SK-MEL-5 (cell line): ENCODE measurements around the gene THSD7A. TPM values are rescaled to one million over a fixed set of nuclear protein-coding genes. Genes with fewer than 3 reads are reported as not detected.

Source experiments
- DNase-seq: peaks from one replicate; pipeline ENCODE4 v3.0.0-alpha.2; 2016; ENCODE audit warnings: low read depth, low spot score
- in situ Hi-C: cut with HindIII; loops from 2 replicates; pipeline ENCODE4 v1.10.0; 2016; ENCODE audit warnings: low sequenced_read_pairs, high pct_unique_total_duplicates, low pct_unique_long_range_greater_than_20kb
- total RNA-seq: library from RNA; depleted of rRNA; stranded (reverse); fragments of >200 nt; shearing (Covaris generic); gene quantifications from 2 replicates; pipeline ENCODE4 v1.2.3, GENCODE V29; 2014

The THSD7A gene
- total RNA-seq, 1 experiment from 2014 or later: 0.45 TPM

DNA sequence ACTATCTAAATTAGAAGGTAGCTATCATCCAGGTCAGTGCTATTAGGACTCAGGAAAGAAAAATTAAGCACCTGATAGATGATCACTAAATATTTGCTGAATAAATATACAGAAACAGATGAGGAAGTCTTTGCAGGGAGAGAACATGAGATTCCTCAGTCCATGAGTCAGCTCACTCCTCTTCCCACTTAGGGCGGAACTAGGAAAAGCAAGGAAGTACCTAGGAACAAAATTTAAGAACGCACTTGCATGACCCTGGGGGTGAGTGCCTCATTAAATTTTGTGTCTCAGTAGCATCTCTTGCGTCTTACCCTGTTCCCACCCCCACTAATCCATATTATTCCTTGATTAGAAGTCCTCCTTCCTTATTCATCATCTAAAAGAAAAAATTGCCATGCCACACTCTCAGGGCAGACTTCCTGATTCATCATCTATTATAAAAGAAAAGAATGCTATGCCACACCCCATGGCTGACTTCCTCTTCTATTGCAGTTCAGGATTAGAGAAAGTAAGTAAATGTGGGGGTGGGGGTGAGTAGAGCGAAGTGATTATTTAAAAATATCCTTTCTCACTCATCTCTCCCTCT lies 208.8 kb downstream of the THSD7A start:
- no peak for DNase-seq
- in situ Hi-C loops: no loop called here

DNA sequence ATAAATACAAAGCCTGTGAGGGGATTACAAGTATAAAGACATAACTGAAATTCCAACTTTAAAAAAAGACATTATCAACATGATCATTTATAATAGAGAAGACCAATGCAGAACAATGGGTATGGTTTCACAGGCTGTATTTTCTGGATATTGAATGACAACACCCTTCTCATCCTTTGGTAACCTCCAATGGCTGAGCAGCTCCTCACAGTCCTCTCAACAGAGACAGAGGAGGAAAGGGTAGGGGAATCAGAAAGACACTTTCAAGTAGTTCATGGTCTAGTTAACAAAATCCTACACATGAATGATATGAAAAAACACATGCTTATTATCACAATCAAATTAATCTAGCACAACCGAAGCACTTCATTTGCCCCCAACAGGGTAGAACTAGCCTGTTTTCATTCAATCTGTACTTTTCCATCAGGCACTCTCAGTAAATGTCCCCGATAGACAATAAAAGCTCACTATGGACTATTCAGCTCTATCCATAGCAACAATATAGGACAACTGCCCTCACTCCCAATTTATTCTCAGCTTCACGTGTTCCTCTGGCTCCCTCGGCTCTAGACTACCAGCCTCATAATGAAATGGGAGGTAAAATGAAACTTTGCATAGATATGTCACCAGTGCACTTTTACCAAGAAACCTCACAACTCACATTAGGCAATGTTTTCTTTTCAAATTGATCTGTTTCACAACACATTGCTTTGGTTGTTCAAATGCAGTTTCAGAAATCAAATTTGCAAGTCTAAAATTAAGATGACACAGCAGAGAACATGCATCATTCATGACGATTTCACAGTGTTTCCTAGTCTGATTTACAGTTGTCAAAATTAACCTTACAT lies 211.4 kb downstream of the THSD7A start:
- DNase-seq: no peak
- in situ Hi-C loops: no loop called here

DNA sequence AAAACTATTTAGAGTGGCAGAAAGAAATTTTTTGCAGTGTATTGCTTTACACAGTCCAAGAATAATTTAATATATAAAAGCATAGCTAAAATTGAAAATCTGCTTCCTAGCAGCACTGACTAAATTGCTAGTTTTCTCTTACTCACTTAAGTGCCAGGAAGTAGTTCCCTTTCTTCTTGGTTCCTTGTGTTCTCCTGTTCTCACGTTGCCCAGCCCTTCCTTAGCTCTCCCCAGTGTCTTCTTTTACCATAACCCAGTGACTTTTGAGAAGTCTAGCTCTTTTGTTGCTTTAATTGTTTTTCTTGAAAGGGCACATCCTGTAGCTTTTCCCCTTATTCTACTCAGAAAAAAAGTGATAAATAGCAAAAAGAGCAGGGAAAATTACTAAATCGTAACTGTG lies 215.5 kb downstream of the THSD7A start:
- in situ Hi-C loops: no loop called here
- no peak for DNase-seq

DNA sequence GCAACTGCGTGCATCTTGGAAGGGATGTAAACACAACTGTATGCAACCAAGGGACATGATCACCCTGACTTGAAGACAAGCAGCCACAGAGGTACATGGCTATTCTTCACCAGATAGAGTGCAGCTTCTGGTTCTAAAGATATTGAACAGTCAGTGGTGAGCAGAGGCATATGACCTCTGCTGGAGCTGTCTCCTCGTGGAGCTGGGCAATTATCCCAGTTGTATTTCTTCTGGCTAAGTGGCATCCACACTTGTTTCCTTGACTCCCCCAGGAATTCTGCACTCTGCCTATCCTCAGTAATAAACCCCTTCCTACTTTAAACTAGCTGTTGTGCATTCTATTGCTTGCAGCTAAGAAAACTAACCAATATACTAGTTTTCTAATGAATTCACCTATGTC lies 216.8 kb downstream of the THSD7A start:
- no peak for DNase-seq
- in situ Hi-C loops: no loop called here

DNA sequence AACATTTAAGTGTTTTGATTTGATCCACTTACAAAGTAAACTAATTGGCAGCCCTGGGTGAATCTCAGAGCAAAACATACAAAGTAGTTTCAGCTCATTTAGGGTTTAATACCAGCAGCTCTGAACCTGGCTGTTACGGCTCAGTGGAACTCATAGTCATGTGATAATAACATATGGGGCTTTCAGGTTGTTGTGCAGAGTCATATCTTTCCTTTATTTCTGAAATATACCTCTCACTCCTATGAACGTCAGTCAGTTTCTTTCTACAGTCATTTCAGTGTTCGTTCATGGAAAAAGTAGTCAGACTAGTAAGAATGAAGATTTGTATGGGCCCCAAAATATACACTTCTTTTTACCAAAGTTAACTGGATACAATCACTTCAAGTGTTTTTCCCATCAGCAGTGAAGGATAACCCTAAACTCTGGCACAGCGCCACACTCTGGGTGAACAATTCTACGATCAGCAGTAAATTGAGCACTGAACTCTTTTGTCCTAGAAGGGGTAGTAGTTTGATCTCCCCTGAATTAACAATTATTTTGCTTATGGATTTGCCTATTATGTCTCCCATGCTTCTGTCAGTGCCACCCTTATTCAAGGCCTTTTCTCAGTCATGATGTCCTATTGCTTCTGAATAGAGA lies 218.6 kb downstream of the THSD7A start:
- peak; percentile 47 for DNase-seq
- in situ Hi-C loops: no loop called here

DNA sequence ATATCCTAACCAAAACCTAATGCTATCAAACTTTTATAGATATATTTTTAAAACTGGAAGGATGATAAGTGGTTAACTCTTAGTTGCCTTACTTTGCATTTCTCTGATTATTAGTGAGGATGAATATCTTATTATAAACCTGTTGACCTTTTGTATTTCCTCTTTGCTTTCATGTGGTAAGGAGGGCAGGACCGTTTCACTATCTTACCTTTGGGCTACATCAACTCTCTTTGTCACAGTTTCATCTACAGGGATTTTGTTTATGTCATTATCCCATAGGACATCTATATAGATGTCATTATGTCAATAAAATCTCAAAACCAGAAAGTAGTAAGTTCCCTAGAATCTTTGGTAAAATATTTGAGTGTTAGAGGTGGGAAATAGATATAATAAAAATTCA lies 219.3 kb downstream of the THSD7A start:
- in situ Hi-C loops: no loop called here
- no peak for DNase-seq

DNA sequence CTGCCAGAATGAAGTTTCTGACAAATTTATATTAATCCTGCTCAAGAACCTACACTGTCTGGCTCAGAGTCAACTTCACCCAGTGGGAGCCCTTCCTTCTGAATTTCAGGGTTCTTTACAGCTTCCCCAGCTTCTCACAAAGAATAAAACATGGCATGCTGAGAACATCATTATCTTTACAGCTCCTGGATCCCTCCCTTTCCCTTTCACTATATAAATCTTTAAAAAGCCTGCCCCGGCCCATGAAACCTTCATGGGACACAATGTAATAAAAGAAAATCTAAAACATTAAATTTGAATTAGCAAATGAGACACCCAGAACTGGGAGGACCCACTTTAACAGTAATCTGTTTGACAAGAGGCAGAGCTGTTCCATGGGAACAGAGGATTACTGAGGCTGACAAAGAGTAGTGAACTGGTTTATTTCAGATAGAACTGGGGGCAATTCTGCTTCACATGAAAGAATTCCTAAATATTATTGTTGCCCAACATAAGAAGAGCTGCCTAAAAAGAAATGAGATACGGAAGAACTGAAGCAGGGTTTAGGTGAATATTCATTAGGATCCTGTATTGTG lies 222.8 kb downstream of the THSD7A start:
- DNase-seq: no peak
- in situ Hi-C loops: no loop called here

DNA sequence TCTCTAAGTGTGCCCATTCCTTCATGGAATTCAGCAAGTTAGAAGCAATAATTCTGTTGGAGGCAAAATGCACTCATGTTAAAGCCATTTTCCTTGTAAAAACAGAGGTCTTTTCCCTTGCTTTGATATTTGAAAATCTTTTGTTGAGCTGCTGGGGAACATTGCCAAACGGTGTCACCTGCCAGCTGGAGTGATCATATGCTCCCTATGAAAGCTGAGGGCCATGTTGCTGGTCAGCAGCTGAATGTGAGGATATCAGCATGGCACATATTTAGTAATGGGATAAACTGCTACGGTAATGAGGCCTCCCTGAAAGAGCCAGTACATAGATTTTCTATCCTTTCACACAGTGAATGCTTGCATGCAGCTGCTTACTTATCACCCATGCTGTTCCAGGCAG lies 224.3 kb downstream of the THSD7A start:
- in situ Hi-C loops: no loop called here

DNA sequence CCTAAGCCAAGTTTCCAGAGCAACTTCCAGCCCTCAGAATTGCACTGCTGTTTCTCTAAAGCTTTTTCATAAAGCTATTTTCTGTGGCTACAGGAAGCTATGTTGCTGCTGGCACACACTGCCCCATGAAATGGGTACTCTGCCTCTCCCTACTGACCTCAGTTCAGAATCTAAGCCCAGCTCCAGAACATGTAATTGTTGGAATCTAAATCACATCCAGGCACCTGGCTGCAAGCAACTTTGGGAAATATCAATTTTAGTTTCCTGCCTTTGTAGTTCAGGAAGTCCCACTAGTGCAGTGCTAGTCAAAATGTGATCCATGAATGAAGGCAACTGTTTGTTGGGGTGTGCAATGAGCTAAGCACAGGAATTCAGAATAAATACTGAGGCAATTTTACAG lies 226.2 kb downstream of the THSD7A start:
- in situ Hi-C loops: no loop called here
- no peak for DNase-seq

More for the DNA sequence above, 224.3 kb downstream of the THSD7A start:
- DNase-seq: no peak

DNA sequence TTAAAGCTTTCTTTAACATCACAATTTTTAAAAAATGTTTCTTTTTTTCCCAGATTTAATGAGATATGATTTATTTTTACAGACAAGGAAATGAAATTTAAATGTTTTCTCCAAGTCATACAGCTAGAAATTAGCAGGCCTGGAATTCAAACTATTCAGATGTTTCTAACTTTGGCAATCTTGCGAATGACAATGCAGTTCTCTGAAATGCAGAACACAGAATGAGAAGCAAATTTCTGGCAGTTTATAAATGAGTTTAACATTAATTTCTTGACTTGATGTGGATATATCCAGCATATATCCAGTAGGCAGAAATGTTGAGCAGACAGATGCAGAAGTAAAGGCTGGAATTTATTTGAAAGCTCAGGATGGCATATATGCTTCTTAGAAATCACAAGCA lies 227.5 kb downstream of the THSD7A start:
- DNase-seq: no peak
- in situ Hi-C loops: no loop called here

DNA sequence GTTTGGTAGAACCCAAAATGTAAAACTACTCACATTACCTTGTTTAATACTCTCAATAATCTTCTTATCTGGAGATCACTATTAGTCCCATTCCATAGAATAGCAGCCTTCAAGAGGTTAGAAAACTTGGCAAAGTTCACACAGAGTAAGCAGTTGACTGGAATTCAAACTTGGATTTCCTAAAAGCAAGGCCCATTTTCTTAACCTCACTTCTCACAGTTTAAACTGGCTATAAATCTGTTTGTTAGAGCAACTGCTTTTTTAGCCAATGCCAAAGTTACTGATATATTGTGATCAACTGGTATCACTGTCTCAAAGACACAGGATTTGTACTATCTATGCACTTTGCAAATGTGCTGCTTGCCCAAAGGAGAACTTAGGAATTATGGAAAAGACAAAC lies 230.2 kb downstream of the THSD7A start:
- in situ Hi-C loops: no loop called here
- no peak for DNase-seq

DNA sequence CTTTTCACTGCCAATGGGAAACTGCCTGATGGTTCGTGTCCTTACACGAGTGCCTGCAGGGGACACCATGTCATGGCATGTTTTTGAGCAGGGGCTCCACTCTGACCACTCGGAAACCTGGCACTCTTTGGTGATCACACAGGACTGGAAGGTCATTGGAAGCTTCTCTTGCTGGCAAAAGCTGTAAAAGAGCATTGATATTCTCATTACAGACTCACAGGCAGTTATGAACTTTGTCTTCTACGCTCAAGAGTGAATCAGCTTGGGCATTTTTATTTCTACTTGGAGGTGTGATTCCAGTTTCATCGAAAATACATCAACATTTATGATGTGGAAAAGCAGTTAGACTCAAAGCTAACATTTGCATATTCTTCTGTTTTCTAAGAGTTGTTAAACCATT lies 238.7 kb downstream of the THSD7A start:
- in situ Hi-C loops: no loop called here
- no peak for DNase-seq

DNA sequence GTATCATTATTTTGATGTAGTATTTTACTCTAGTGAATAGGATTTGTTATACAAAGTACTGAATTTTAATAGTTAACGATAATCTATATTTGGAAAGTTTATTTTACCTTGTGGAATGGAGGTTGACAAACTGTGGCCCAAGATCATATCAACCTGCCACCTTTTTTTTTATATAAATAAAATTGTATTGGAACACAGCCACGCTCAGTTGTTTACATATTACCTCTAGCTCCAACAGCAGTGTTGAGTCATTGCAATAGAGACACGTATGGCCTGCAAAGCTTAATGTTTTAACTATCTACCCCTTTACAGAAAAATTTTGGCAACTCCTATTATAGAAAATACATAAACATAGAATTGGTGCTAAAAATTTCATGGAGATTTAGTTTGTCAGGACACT lies 239.3 kb downstream of the THSD7A start:
- in situ Hi-C loops: no loop called here
- DNase-seq: no peak

DNA sequence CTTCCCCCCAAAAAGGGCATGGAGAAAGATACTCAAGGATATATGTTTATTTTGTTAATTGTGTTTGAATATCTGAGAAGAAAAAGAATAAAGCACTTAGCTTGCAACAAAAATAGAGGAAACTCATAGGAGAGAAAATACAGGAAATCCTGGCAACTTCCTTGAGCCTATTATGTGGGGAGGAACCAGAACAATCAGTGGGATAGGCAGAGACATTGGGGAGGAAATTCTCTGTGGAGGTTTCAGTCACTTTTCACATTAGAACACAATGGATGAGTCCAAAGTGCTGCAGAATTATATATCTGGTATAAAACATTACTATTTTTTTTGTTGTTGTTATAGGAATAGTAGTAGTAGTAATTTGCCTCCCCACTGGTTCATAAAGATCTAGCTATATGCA lies 240.1 kb downstream of the THSD7A start:
- DNase-seq: no peak
- in situ Hi-C loops: no loop called here

DNA sequence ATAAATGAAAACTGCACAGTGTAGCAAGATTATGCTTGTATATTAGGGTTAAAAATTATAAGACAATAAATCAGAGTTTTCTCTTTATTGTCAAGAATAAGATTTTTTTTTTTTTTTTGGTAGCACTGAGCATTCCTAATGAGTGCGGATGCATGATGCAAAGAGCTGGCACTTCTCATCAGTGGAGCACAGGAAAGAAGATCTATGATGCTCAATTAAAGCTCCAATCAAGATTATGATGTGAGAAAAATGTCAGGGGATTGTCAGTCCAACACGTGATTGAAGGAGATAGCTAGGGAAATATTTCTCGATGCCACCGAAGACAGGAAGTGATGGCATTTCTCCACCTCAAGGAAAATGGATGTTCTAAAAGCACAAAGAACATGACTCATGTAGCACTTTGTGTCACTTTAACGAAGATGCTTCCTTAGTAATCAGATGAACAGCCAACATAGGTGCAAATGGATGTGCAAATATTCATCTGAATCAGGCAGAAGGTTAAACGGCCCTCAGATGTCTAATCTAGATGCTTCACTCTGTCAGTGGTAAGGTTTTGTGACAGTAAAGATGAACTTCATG lies 240.9 kb downstream of the THSD7A start:
- DNase-seq: no peak
- in situ Hi-C loops: no loop called here

DNA sequence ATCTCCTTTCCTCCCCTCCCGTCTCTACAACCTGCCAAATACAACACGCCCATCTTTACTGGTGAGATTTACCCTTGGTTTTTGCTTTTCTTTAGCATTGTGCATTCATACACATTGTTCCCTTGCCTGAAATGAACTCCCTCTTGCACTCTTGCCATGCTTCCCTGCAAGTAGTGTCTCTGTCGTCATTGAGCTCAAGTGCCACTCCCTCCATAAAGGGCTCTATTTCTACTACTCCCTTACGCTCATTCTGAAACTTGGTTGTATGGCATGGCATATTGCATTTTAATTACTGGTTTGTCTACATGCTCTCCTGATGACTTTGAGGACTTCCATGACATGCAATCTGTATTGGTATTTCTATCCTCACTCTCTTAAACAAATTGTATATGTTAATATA lies 242.7 kb downstream of the THSD7A start:
- no peak for DNase-seq
- in situ Hi-C loops: no loop called here

DNA sequence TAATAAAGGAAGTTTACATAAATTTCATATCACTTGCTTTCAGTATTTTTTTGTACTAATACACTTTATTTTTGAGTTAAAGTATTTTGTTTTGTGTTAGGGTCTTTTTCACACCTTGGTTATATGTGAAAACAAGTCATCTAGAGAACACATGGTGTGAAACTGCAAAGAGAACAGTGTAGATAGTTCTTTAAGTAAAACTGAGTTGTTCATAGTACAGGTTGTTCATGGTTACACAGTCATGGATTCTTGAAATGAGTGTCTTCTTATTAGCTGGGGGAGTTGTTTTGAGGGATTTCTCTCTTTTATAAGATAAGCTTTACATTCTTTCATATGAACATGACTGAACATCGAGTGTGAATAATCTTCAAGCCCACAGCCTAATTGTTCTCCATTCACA lies 244.2 kb downstream of the THSD7A start:
- in situ Hi-C loops: no loop called here
- no peak for DNase-seq

DNA sequence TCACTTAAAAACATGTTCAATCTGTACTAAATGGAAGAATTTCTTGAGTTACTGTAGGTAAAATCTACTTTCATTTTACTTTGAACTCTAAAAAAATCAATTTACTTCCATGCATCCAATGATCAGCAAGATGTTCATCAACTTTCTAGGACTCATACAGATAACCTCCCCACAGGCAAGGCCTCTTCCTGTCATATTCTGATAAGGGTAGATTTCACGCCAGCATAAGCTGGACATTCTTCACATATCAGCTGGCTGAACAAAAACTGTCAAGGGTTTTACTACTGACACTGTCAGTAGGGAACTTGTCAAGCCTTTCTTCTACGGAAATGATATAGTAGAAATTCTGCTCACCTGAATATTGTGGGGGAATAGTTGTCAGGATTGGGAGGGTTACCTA lies 244.9 kb downstream of the THSD7A start:
- DNase-seq: no peak

More for the DNA sequence above, 244.9 kb downstream of the THSD7A start:
- in situ Hi-C loops: no loop called here
